PC-3 (cell line): ENCODE data around the gene AGAP1.

Experiments
- CTCF ChIP-seq: fragments of 300-600 bp; sonication (generic); conservative IDR thresholded peaks from 2 replicates; pipeline ENCODE4 v1.5.1; 2017; ENCODE audit warnings: antibody characterized with exemption, low read depth, mild to moderate bottlenecking, low read length
- EZH2 ChIP-seq: fragments of 300-600 bp; sonication (generic); IDR thresholded peaks from one replicate; pipeline ENCODE4 v1.6.1; 2017; ENCODE audit warnings: antibody characterized with exemption, mild to moderate bottlenecking, low read length; ENCODE audit not compliant: unreplicated experiment
- EZH2phosphoT487 ChIP-seq: fragments of 300-600 bp; sonication (generic); IDR thresholded peaks from 2 replicates; pipeline ENCODE4 v1.6.1; 2018; ENCODE audit warnings: mild to moderate bottlenecking, antibody characterized with exemption, low read length, borderline replicate concordance

GRCh38 chr2:235621736-235622135, 127.9 kb downstream of the AGAP1 start:
- no peak for TF ChIP-seq EZH2phosphoT487
- no peak for TF ChIP-seq CTCF
- no peak for TF ChIP-seq EZH2
